Neural progenitor cell (in vitro differentiated cells): ENCODE results near the gene APLP2. TPM values are rescaled to one million over a fixed set of nuclear protein-coding genes. Genes with fewer than 3 reads are reported as not detected.

Source experiments
- DNase-seq: peaks from one replicate; pipeline ENCODE4 v3.0.0-alpha.2; 2016; ENCODE audit warnings: low spot score
- H2AFZ ChIP-seq: fragments of 200-600 bp; sonication (generic); replicated peaks from 2 replicates; pipeline ENCODE4 v1.6.1; 2016; ENCODE audit warnings: antibody characterized with exemption
- H3F3A ChIP-seq: fragments of 200-600 bp; sonication (generic); 2 replicates; pipeline ENCODE4 v1.6.1; 2016; ENCODE audit warnings: antibody characterized with exemption, low read depth
- H3K27ac ChIP-seq: fragments of 200-600 bp; sonication (generic); 2 replicates; pipeline ENCODE4 v1.5.1; 2016; ENCODE audit warnings: mild to moderate bottlenecking
- H3K27me3 ChIP-seq: fragments of 200-600 bp; sonication (generic); 2 replicates; pipeline ENCODE4 v1.6.1; 2016; ENCODE audit warnings: mild to moderate bottlenecking, moderate library complexity
- H3K36me3 ChIP-seq: fragments of 200-600 bp; sonication (generic); 2 replicates; pipeline ENCODE4 v1.5.1; 2016
- H3K4me1 ChIP-seq: fragments of 200-600 bp; sonication (generic); 2 replicates; pipeline ENCODE4 v1.6.1; 2016; ENCODE audit warnings: mixed run types
- H3K4me2 ChIP-seq: fragments of 200-600 bp; sonication (generic); 2 replicates; pipeline ENCODE4 v1.6.1; 2016
- H3K4me3 ChIP-seq: fragments of 200-600 bp; sonication (generic); 2 replicates; pipeline ENCODE4 v1.5.1; 2016
- H3K79me2 ChIP-seq: fragments of 200-600 bp; sonication (generic); 2 replicates; pipeline ENCODE4 v1.6.1; 2016; ENCODE audit warnings: low read depth
- H3K9ac ChIP-seq: fragments of 200-600 bp; sonication (generic); 2 replicates; pipeline ENCODE4 v1.6.1; 2016
- H3K9me3 ChIP-seq: fragments of 200-600 bp; sonication (generic); 2 replicates; pipeline ENCODE4 v1.5.1; 2016; ENCODE audit warnings: low read depth
- H4K20me1 ChIP-seq: fragments of 200-600 bp; sonication (generic); 2 replicates; pipeline ENCODE4 v1.6.1; 2016; ENCODE audit warnings: low read depth
- H3K27ac Mint-ChIP-seq: 3 replicates; pipeline ENCODE4 v1.8.0; 2021; ENCODE audit warnings: mixed read lengths
- H3K27me3 Mint-ChIP-seq: 2 replicates; pipeline ENCODE4 v1.8.0; 2022; ENCODE audit warnings: low read depth, mild to moderate bottlenecking, inconsistent platforms, moderate library complexity, mixed read lengths; ENCODE audit not compliant: insufficient read depth
- H3K36me3 Mint-ChIP-seq: 3 replicates; pipeline ENCODE4 v1.8.0; 2021; ENCODE audit warnings: mixed read lengths
- H3K4me1 Mint-ChIP-seq: 3 replicates; pipeline ENCODE4 v1.8.0; 2021; ENCODE audit warnings: mixed read lengths
- H3K4me3 Mint-ChIP-seq: 3 replicates; pipeline ENCODE4 v1.8.0; 2021; ENCODE audit warnings: mild to moderate bottlenecking, moderate library complexity, mixed read lengths
- H3K9me3 Mint-ChIP-seq: 3 replicates; pipeline ENCODE4 v1.8.0; 2020; ENCODE audit warnings: mixed read lengths
- CTCF ChIP-seq: fragments of 200-600 bp; sonication (generic); IDR thresholded peaks from 2 replicates; pipeline ENCODE4 v1.5.1; 2017; ENCODE audit warnings: antibody characterized with exemption, mild to moderate bottlenecking
- EZH2 ChIP-seq: fragments of 200-600 bp; sonication (generic); IDR thresholded peaks from 2 replicates; pipeline ENCODE4 v1.6.1; 2017; ENCODE audit warnings: antibody characterized with exemption, mild to moderate bottlenecking, moderate library complexity
- EZH2phosphoT487 ChIP-seq: fragments of 200-600 bp; sonication (generic); IDR thresholded peaks from 2 replicates; pipeline ENCODE4 v1.6.1; 2017; ENCODE audit warnings: antibody characterized with exemption
- total RNA-seq: library from RNA; depleted of rRNA; stranded (reverse); fragments of >200 nt; gene quantifications from 2 replicates; pipeline ENCODE4 v1.2.3, GENCODE V29; 2015; ENCODE audit warnings: low replicate concordance

Gene APLP2
- total RNA-seq, 1 donor from 2014 or later, result 455 TPM

DNA sequence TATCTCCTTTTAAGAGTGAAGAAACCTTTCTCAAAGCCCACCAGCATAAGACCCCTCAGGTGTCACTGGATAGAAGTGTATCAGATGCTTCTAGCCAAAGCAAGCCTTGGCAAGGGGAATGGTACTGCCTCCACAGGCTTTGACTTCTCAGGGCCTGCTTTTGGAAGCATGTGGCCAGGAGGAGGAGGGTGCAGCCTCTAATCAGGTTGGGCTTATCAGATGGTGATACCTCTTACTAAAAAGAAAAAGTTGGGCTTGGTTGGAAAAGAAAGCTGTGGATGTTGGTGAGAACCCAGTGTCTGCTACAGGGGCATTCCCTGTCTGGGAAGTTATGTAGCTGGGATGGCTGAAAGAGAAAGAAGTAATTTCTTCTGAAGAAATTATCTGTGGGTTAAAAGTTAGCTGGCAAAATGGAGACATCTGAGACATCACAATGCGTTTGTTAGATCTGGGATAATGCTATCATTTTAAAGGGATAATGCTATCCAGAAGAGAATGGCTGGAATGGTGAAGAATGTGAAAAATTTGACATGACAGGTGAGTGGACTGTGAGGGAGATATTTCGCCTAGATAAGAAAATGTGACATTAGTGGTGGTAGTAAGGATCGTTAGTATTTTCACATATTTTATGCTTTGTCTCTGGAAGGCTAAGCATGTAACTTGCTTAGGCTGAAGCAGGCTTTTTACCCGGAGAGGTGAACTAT lies 7.2 kb downstream of the APLP2 start:
- DNase-seq, result peak; percentile 24
- no peaks in the 10 kb centered on the region for H3K27me3 ChIP-seq
- H3K27ac Mint-ChIP-seq, result no peak overlapping the region

DNA sequence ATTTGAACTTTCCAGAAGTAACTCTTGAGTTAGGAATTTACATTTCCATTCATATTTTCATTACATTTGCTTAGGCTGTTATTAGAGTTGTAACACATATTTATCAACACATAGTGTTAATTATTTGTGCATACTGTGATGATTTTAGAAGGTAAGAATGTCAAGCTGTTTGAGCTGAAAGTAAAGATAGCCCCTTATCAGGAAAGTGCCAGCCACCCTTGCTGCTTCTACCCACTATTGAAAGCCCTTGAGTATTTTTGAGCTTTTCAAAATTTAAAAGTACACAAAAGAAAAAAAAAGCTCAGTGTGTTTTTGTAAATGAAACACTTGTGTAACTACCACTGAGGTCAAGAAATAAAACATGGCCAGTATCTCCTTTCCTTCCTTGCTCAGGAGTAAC lies 8.0 kb downstream of the APLP2 start:
- no peak overlapping the region for H3K4me2 ChIP-seq
- no peaks in the 10 kb centered on the region for H3K9me3 ChIP-seq
- H3K4me1 Mint-ChIP-seq, result peaks cover 6% of the 10 kb centered on the region
- TF ChIP-seq EZH2 (no peak), EZH2phosphoT487 (no peak), CTCF (no peak)
- H4K20me1 ChIP-seq, result peaks cover 72% of the 10 kb centered on the region
- peaks cover 16% of the 10 kb centered on the region for H3K4me1 ChIP-seq
- no peak overlapping the region for H3K9ac ChIP-seq
- peaks cover 100% of the 10 kb centered on the region for H3K79me2 ChIP-seq
- no peak overlapping the region for H3K4me3 ChIP-seq
- no peak for DNase-seq
- no peak overlapping the region for H3K27ac ChIP-seq
- H3K36me3 Mint-ChIP-seq, result peaks cover 48% of the 10 kb centered on the region
- no peak overlapping the region for H2AFZ ChIP-seq
- H3K36me3 ChIP-seq, result no peaks in the 10 kb centered on the region
- peaks cover 19% of the 10 kb centered on the region for H3K9me3 Mint-ChIP-seq
- no peaks in the 10 kb centered on the region for H3K27me3 Mint-ChIP-seq
- no peaks in the 10 kb centered on the region for H3K27me3 ChIP-seq
- H3K27ac Mint-ChIP-seq, result no peak overlapping the region
- peaks cover 7% of the 10 kb centered on the region for H3F3A ChIP-seq
- no peak overlapping the region for H3K4me3 Mint-ChIP-seq

More for the DNA sequence above, 7.2 kb downstream of the APLP2 start:
- H3K9me3 Mint-ChIP-seq, result peaks cover 15% of the 10 kb centered on the region
- no peaks in the 10 kb centered on the region for H3K36me3 ChIP-seq
- no peaks in the 10 kb centered on the region for H3K27me3 Mint-ChIP-seq
- H3K4me1 Mint-ChIP-seq, result peaks cover 8% of the 10 kb centered on the region
- no peak overlapping the region for H2AFZ ChIP-seq
- H3K36me3 Mint-ChIP-seq, result peaks cover 43% of the 10 kb centered on the region
- H3K4me3 ChIP-seq, result no peak overlapping the region
- TF ChIP-seq CTCF (no peak), EZH2 (no peak), EZH2phosphoT487 (no peak)
- H3K4me2 ChIP-seq, result no peak overlapping the region
- H3F3A ChIP-seq, result peaks cover 7% of the 10 kb centered on the region
- no peak overlapping the region for H3K4me3 Mint-ChIP-seq
- peaks cover 21% of the 10 kb centered on the region for H3K4me1 ChIP-seq
- H4K20me1 ChIP-seq, result peaks cover 75% of the 10 kb centered on the region
- no peaks in the 10 kb centered on the region for H3K9me3 ChIP-seq
- peaks cover 100% of the 10 kb centered on the region for H3K79me2 ChIP-seq
- no peak overlapping the region for H3K9ac ChIP-seq
- H3K27ac ChIP-seq, result peak overlapping the region; percentile 1

DNA sequence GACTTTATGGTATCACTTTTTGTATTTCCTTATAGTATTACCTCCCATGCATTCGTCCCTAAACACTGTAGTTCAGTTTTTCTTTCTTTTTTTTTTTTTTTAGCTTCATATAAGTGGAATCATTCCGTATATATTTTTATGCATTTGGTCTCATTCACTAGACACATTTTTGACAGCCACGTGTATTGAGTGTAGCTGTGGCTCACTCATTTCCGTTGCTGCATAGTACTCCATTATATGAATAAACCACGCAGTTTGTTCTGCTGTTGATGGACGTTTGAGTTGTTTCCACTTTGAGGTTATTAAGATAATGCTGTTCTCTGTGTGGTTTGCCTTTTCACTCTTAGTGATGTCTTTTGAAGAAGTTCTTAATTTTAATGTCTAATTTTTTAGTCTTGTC lies 8.4 kb downstream of the APLP2 start:
- H3K4me3 Mint-ChIP-seq, result no peak overlapping the region
- Histone ChIP-seq H3F3A (peaks cover 7% of the 10 kb centered on the region), H2AFZ (no peak overlapping the region), H3K4me1 (peaks cover 11% of the 10 kb centered on the region), H3K4me2 (no peak overlapping the region), H3K27me3 (no peaks in the 10 kb centered on the region), H3K4me3 (no peak overlapping the region), H3K36me3 (no peaks in the 10 kb centered on the region), H3K27ac (no peak overlapping the region), H3K9ac (no peak overlapping the region), H3K9me3 (no peaks in the 10 kb centered on the region), H4K20me1 (peaks cover 70% of the 10 kb centered on the region), H3K79me2 (peaks cover 100% of the 10 kb centered on the region)
- TF ChIP-seq EZH2phosphoT487, result no peak
- no peak for TF ChIP-seq EZH2
- TF ChIP-seq CTCF, result no peak
- H3K9me3 Mint-ChIP-seq, result peaks cover 21% of the 10 kb centered on the region
- no peak overlapping the region for H3K27ac Mint-ChIP-seq
- DNase-seq, result no peak
- H3K36me3 Mint-ChIP-seq, result peaks cover 50% of the 10 kb centered on the region
- no peaks in the 10 kb centered on the region for H3K27me3 Mint-ChIP-seq
- peaks cover 6% of the 10 kb centered on the region for H3K4me1 Mint-ChIP-seq
